Tibial nerve (tissue), 4 donors: Measurements from ENCODE around the gene LRRC27. TPM values are rescaled to one million over a fixed set of nuclear protein-coding genes. Genes with fewer than 3 reads are reported as not detected.

Experiments
- DNase-seq, 2 donors: peaks; one replicate each; pipeline ENCODE4 v3.0.0-alpha.2; 2019; ENCODE audit warnings: low spot score in 2 of 2
- H3K27ac ChIP-seq, 4 donors: fragments of 200-600 bp; sonication (generic) in 3 of 4; one replicate each; pipeline ENCODE4 v1.5.1; 2017 to 2019; ENCODE audit warnings: mild to moderate bottlenecking in 1 of 4
- H3K27me3 ChIP-seq, 2 donors: fragments of 200-600 bp; sonication (generic) in 1 of 2; one replicate each; pipeline versions ENCODE4 v1.5.1 to v1.6.0; 2017 to 2019
- H3K36me3 ChIP-seq, 3 donors: fragments of 200-600 bp; sonication (generic); one replicate each; pipeline ENCODE4 v1.5.1; 2018 to 2019
- H3K4me1 ChIP-seq, 4 donors: fragments of 200-600 bp; sonication (generic) in 3 of 4; one replicate each; pipeline ENCODE4 v1.5.1; 2017 to 2019
- H3K4me3 ChIP-seq, 4 donors: fragments of 200-600 bp; sonication (generic) in 3 of 4; one replicate each; pipeline ENCODE4 v1.5.1; 2017 to 2019; ENCODE audit warnings: mild to moderate bottlenecking in 1 of 4, moderate library complexity in 1 of 4
- H3K9me3 ChIP-seq, 4 donors: fragments of 200-600 bp; sonication (generic) in 3 of 4; one replicate each; pipeline ENCODE4 v1.5.1; 2017 to 2019
- CTCF ChIP-seq, 5 experiments: fragments of 200-600 bp in 3 of 5; fragments of 450-650 bp in 2 of 5; sonication (generic) in 3 of 5; IDR thresholded peaks; one replicate each; pipeline ENCODE4 v1.5.1; 2016 to 2019; ENCODE audit warnings: antibody characterized with exemption in 5 of 5, mild to moderate bottlenecking in 3 of 5, moderate library complexity in 2 of 5
- EP300 ChIP-seq, 2 donors: sonication (generic); formaldehyde crosslinking; IDR thresholded peaks; one replicate each; pipeline ENCODE4 v1.6.1; 2017; ENCODE audit warnings: antibody characterized with exemption in 2 of 2, mild to moderate bottlenecking in 1 of 2
- POLR2A ChIP-seq, 2 donors: fragments of 450-650 bp; IDR thresholded peaks; one replicate each; pipeline ENCODE4 v1.6.1; 2017; ENCODE audit warnings: antibody characterized with exemption in 2 of 2, mild to moderate bottlenecking in 2 of 2, moderate library complexity in 2 of 2
- WGBS, 2 donors: methylation state at CpG; one replicate each; pipeline ENCODE4 v1.1.5; 2018; 5-methylcytosine and 5-hydroxymethylcytosine counted together
- total RNA-seq, 4 donors: library from RNA; depleted of rRNA; stranded (reverse); fragments of >200 nt; gene quantifications; one replicate each; pipeline ENCODE4 v1.1.0, GENCODE V29; 2016

LRRC27 gene
- total RNA-seq, 4 donors from 2014 or later = 10.1 to 21.6 (median 17.9) TPM

GRCh38 chr10:132346806-132347205, 14.8 kb downstream of the LRRC27 start:
- no peak for TF ChIP-seq EP300 (IDR thresholded peaks at IDR 0.05)
- no peak for TF ChIP-seq POLR2A (IDR thresholded peaks at IDR 0.05)
- TF ChIP-seq CTCF (IDR thresholded peaks at IDR 0.05) = no peak
- Histone ChIP-seq H3K9me3 (peaks cover 0 to 4% (median 0%) of the 10 kb centered on the region in 4 donors), H3K36me3 (peaks cover 0 to 91% (median 0%) of the 10 kb centered on the region in 3 donors), H3K27me3 (no peaks in the 10 kb centered on the region), H3K4me3 (no peak overlapping the region), H3K27ac (no peak overlapping the region), H3K4me1 (no peaks in the 10 kb centered on the region)
- WGBS, 2 donors = 87 to 89% methylated on average over 9 of the region's 9 CpGs
- DNase-seq = no peak

- Histone ChIP-seq H3K4me3 (no peak overlapping the region), H3K9me3 (peaks cover 0 to 2% (median 0%) of the 10 kb centered on the region in 4 donors), H3K4me1 (no peaks in the 10 kb centered on the region), H3K27me3 (no peaks in the 10 kb centered on the region), H3K36me3 (peaks cover 0 to 86% (median 0%) of the 10 kb centered on the region in 3 donors), H3K27ac (no peak overlapping the region)
- WGBS, 2 donors = 86 to 91% methylated on average over 21 to 23 of the region's 23 CpGs
- TF ChIP-seq EP300 (IDR thresholded peaks at IDR 0.05) (no peak), POLR2A (IDR thresholded peaks at IDR 0.05) (no peak), CTCF (IDR thresholded peaks at IDR 0.05) (no peak)
- no peak for DNase-seq
These were observed 15.4 kb downstream of the LRRC27 start for GRCh38 chr10:132347211-132347930.

- no peaks in the 10 kb centered on the region for H3K9me3 ChIP-seq
- 81 to 83% methylated on average over 13 of the region's 13 CpGs for WGBS, 2 donors
- no peak for TF ChIP-seq CTCF (IDR thresholded peaks at IDR 0.05)
- no peak for TF ChIP-seq POLR2A (IDR thresholded peaks at IDR 0.05)
- no peak for TF ChIP-seq EP300 (IDR thresholded peaks at IDR 0.05)
- H3K27me3 ChIP-seq = no peaks in the 10 kb centered on the region
- no peak overlapping the region for H3K4me3 ChIP-seq
- DNase-seq = no peak
- H3K4me1 ChIP-seq = no peaks in the 10 kb centered on the region
- peaks cover 0 to 81% (median 0%) of the 10 kb centered on the region in 3 donors for H3K36me3 ChIP-seq
- no peak overlapping the region for H3K27ac ChIP-seq
These were observed 15.9 kb downstream of the LRRC27 start for GRCh38 chr10:132347931-132348267.

- no peak for TF ChIP-seq POLR2A (IDR thresholded peaks at IDR 0.05)
- TF ChIP-seq CTCF (IDR thresholded peaks at IDR 0.05) = no peak
- no peak for TF ChIP-seq EP300 (IDR thresholded peaks at IDR 0.05)
- peaks cover 0 to 78% (median 0%) of the 10 kb centered on the region in 3 donors for H3K36me3 ChIP-seq
- DNase-seq = no peak
These were observed 17.8 kb downstream of the LRRC27 start for GRCh38 chr10:132349766-132350165.

GRCh38 chr10:132350391-132350790, 18.4 kb downstream of the LRRC27 start:
- WGBS, 2 donors = 75 to 93% methylated on average over 2 of the region's 11 CpGs
- Histone ChIP-seq H3K27me3 (no peaks in the 10 kb centered on the region), H3K27ac (no peak overlapping the region), H3K4me3 (no peak overlapping the region), H3K36me3 (peaks cover 0 to 79% (median 0%) of the 10 kb centered on the region in 3 donors), H3K9me3 (no peaks in the 10 kb centered on the region), H3K4me1 (no peaks in the 10 kb centered on the region)
- no peak for DNase-seq
- TF ChIP-seq POLR2A (IDR thresholded peaks at IDR 0.05) = no peak
- TF ChIP-seq EP300 (IDR thresholded peaks at IDR 0.05) = no peak
- TF ChIP-seq CTCF (IDR thresholded peaks at IDR 0.05) = no peak

More at GRCh38 chr10:132349766-132350165, 17.8 kb downstream of the LRRC27 start:
- Histone ChIP-seq H3K27me3 (no peaks in the 10 kb centered on the region), H3K4me1 (no peaks in the 10 kb centered on the region), H3K9me3 (no peaks in the 10 kb centered on the region), H3K27ac (no peak overlapping the region), H3K4me3 (no peak overlapping the region)
- WGBS, 2 donors = 92 to 98% methylated on average over 5 to 6 of the region's 6 CpGs
